Measurements from ENCODE around the gene DBNDD1.
"Not testable (repeated sequence)": the region's sequence is repeated elsewhere in the genome, so short reads cannot be mapped to it uniquely, and the experiment has no call there.

DBNDD1 gene

GRCh38 chr16:90011508-90011819 is 7.8 kb downstream of the DBNDD1 start:
- DNase-seq (ENCODE audit: low read depth): no peak

- no peak for DNase-seq (ENCODE audit: low read depth)
These were observed 8.4 kb downstream of the DBNDD1 start for GRCh38 chr16:90010676-90011507.

GRCh38 chr16:90009172-90009899 is 9.9 kb downstream of the DBNDD1 start:
- no peak for DNase-seq (ENCODE audit: low read depth)

GRCh38 chr16:90008708-90009145 is 10.5 kb downstream of the DBNDD1 start:
- peak; percentile 54 for DNase-seq (ENCODE audit: low read depth)

DNA sequence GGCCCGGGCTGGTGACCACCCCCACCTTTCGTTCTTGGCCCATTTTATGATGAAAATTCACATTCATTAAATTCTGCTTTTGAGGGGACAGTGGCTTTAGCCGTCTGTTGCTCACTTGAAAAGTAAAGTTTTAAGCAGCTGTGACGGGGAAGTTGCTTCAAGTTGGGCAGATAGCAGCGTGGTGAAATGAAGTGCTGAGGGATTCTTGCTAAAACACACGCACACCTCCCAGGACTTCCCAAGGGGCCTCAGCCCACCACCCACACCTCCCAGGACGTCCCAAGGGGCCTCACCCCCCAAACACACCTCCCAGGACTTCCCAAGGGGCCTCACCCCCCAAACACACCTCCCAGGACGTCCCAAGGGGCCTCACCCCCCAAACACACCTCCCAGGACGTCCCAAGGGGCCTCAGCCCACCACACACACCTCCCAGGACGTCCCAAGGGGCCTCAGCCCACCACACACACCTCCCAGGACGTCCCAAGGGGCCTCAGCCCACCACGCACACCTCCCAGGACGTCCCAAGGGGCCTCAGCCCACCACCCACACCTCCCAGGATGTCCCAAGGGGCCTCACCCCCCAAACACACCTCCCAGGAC is 11.5 kb downstream of the DBNDD1 start:
- DNase-seq (ENCODE audit: low read depth): not testable (repeated sequence)

GRCh38 chr16:90007015-90007414 is 12.2 kb downstream of the DBNDD1 start:
- no peak for DNase-seq (ENCODE audit: low read depth)

DNA sequence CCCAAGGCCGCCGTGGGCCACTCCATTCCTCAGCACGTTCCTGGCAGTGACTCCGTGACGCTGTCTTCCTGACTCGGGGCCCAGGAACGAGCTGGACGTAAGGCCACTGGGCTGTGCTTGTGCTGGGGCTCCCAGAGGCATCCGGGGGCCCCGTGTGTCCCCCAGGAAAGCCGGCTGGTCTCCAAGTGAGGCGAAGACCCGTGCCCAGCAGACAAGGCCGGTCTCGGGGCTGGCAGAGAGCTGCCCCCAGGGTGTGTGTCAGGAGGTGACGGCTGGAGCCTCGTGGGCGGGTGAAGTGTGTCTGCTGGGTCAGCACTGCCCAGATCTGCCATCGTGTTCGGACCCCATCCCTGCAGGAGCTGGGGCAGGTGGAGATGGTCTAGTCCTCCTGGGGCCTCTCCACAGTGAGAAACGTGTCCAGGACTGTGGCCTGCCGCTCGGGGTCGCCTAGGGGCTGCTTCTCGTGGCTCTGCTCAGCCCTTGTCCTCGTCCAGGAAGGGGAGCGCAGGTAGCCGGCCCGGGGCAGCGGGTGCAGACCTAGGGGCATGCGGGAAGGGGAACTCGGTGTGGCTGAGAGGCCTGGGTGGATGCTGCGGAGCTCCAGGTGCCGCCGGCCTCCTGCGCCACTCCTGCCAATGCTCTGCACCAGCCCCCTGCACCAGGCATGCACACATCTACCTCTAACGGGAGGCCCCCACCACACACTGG is 13.1 kb downstream of the DBNDD1 start:
- no peak for DNase-seq (ENCODE audit: low read depth)

GRCh38 chr16:90004577-90004976 is 14.7 kb downstream of the DBNDD1 start:
- no peak for DNase-seq (ENCODE audit: low read depth)

GRCh38 chr16:90002759-90003158 is 16.5 kb downstream of the DBNDD1 start:
- DNase-seq (ENCODE audit: low read depth): no peak

GRCh38 chr16:90001761-90002503 is 17.3 kb downstream of the DBNDD1 start:
- DNase-seq (ENCODE audit: low read depth): no peak

GRCh38 chr16:90000733-90001427 is 18.4 kb downstream of the DBNDD1 start:
- no peak for DNase-seq (ENCODE audit: low read depth)

GRCh38 chr16:89999831-90000574 is 19.3 kb downstream of the DBNDD1 start:
- DNase-seq (ENCODE audit: low read depth): no peak

GRCh38 chr16:89996178-89996489 is 23.1 kb downstream of the DBNDD1 start:
- DNase-seq (ENCODE audit: low read depth): no peak

DNA sequence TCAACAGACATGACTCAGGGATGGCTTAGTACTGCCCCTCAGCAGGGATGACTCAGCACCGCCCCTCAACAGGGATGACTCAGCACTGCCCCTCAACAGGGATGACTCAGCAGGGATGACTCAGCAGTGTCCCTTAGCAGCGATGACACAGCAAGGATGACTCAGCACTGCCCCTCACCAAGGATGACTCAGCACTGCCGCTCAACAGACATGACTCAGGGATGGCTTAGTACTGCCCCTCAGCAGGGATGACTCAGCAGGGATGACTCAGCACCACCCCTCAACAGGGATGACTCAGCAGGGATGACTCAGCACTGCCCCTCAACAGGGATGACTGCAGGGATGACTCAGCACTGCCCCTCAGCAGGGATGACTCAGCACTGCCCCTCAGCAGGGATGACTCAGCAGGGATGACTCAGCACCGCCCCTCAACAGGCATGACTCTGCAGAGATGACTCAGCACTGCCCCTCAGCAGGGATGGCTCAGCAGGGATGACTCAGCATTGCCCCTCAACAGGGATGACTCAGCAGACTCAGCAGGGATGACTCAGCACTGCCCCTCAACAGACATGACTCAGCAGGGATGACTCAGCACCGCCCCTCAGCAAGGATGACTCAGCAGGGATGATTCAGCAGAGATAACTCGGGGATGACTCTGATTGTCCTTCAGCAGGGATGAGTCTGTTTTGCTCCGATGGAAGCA is 23.6 kb downstream of the DBNDD1 start:
- DNase-seq (ENCODE audit: low read depth): peak; percentile 73

DNA sequence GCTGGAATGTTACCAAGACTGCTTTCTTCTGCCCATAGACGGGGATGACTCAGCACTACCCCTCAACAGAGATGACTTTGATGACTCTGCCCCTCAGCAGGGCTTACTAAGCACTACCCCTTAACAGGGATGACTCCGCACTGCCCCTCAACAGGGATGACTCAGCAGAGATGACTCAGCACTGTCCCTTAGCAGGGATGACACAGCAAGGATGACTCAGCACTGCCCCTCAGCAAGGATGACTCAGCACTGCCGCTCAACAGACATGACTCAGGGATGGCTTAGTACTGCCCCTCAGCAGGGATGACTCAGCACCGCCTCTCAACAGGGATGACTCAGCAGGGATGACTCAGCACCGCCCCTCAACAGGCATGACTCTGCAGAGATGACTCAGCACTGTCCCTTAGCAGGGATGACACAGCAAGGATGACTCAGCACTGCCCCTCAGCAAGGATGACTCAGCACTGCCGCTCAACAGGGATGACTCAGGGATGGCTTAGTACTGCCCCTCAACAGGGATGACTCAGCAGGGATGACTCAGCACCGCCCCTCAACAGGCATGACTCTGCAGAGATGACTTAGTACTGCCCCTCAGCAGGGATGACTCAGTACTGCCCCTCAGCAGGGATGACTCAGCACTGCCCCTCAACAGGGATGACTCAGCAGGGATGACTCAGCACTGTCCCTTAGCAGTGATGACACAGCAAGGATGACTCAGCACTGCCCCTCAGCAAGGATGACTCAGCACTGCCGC is 24.4 kb downstream of the DBNDD1 start:
- peak; percentile 62 for DNase-seq (ENCODE audit: low read depth)

DNA sequence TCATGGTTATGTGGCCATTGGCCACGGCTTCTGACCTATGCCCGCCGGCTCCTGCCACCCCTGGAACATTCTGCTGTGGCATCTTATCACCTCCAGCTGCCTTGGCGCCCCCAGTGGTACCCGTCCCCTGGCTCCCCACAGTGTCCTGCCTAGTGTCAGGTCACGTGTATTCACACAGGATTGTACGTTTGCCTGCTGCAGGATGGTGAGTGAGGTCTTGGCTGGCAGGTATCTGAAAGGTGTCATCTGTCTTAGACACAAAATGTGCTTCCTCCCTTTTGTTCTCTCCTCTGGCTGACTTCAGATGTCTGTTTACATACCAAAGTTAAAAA is 24.9 kb downstream of the DBNDD1 start:
- DNase-seq (ENCODE audit: low read depth): no peak

GRCh38 chr16:89993971-89994370 is 25.3 kb downstream of the DBNDD1 start:
- no peak for DNase-seq (ENCODE audit: low read depth)

DNA sequence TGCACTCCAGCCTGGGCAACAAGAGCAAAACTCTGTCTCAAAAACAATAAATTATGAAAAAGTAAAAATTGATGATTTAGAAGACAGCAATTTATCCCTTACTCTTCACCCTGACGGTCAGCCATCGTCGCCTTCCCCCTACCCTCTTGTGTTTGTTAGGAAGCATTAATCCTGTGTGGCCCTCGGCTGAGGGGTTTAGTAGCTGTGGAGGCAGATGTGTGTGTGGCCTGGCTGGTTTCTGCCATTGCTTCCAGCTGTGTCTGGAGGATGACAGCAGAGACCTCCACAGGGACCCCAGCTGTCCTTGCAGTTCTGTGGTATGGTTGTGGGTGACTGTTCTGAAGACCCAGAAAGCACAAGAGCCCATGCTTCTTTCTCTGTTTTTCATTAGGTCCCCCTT is 25.9 kb downstream of the DBNDD1 start:
- no peak for DNase-seq (ENCODE audit: low read depth)

DNA sequence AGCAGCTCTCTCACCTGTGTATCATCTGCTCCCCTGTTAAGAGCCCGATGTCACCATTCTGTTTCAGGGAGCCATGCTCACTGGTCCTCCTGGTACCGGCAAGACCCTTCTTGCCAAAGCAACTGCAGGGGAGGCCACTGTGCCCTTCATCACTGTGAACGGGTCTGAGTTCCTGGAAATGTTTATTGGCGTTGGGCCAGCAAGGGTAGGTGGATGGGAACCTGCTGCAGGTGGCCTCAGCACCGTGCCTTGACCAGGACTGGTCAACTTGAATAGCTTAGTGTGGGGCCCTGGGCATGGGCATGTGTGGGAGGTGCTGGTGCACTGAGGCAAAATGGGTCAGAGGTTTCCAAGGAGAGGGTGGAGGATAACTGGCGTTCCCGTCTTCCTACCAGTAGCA is 28.5 kb downstream of the DBNDD1 start:
- no peak for DNase-seq (ENCODE audit: low read depth)

Measured in CMK (cell line).